K562 (cell line): Measurements from ENCODE around the gene FEN1. TPM values are rescaled to one million over a fixed set of nuclear protein-coding genes. Genes with fewer than 3 reads are reported as not detected.
A peak's percentile ranks its signal among the peaks of the same experiment; 100 is the strongest.

ENCODE experiments used
- ARHGAP35 ChIP-seq: fragments of 450-650 bp; IDR thresholded peaks from 2 replicates; pipeline ENCODE4 v1.6.1; 2018; ENCODE audit not compliant: partially characterized antibody
- CEBPG ChIP-seq, 3 experiments: fragments of 200-800 bp in 1 of 3; sonication (Bioruptor generic) in 1 of 3; sonication (generic) in 1 of 3; formaldehyde crosslinking in 1 of 3; IDR thresholded peaks in 2 of 3; conservative IDR thresholded peaks in 1 of 3; 2 replicates each; pipeline versions ENCODE4 v1.6.1 to v1.8.0; 2016 to 2022; ENCODE audit warnings: missing compliant biosample characterization in 2 of 3, missing genetic modification characterization in 2 of 3, mild to moderate bottlenecking in 1 of 3, missing genetic modification reagents in 1 of 3
- CXXC5 ChIP-seq: fragments of 250-450 bp; sonication (Bioruptor Pico); IDR thresholded peaks from 2 replicates; pipeline ENCODE4 v1.8.0; 2022; ENCODE audit warnings: inconsistent platforms, mild to moderate bottlenecking, moderate library complexity
- DIDO1 ChIP-seq: fragments of 450-650 bp; IDR thresholded peaks from 2 replicates; pipeline ENCODE4 v1.6.1; 2016; ENCODE audit warnings: low read depth, missing biosample characterization, missing genetic modification characterization
- HIVEP1 ChIP-seq: fragments of 250-450 bp; sonication (Bioruptor Pico); IDR thresholded peaks from 2 replicates; pipeline ENCODE4 v1.4.0; 2020; ENCODE audit warnings: mild to moderate bottlenecking
- ILF3 ChIP-seq: fragments of 450-650 bp; IDR thresholded peaks from 2 replicates; pipeline ENCODE4 v1.6.1; 2018; ENCODE audit warnings: antibody characterized with exemption, mild to moderate bottlenecking, moderate library complexity, borderline replicate concordance
- JUN ChIP-seq, 2 experiments: sonication (generic) in 1 of 2; formaldehyde crosslinking in 1 of 2; IDR thresholded peaks; 2 replicates each; pipeline versions ENCODE4 v1.6.1 to v1.8.0; 2012 to 2022; ENCODE audit warnings: borderline replicate concordance in 2 of 2, mild to moderate bottlenecking in 2 of 2, improper control_type of control experiment in 1 of 2, low read depth in 1 of 2, low read length in 1 of 2, missing genetic modification reagents in 1 of 2
- KLF6 ChIP-seq: fragments of 250-450 bp; sonication (Bioruptor Pico); IDR thresholded peaks from 2 replicates; pipeline ENCODE4 v1.4.0; 2020; ENCODE audit warnings: mild to moderate bottlenecking, moderate library complexity, borderline replicate concordance
- NCOR1 ChIP-seq: fragments of 450-650 bp; IDR thresholded peaks from 2 replicates; pipeline ENCODE4 v1.6.1; 2016; ENCODE audit warnings: mild to moderate bottlenecking, moderate library complexity
- PPARD ChIP-seq: fragments of 250-450 bp; sonication (Bioruptor Pico); IDR thresholded peaks from 2 replicates; pipeline ENCODE4 v1.8.0; 2022; ENCODE audit warnings: inconsistent platforms, mild to moderate bottlenecking, moderate library complexity
- PRMT5 ChIP-seq: sonication (generic); formaldehyde crosslinking; IDR thresholded peaks from 2 replicates; pipeline ENCODE4 v1.5.0; 2020; ENCODE audit warnings: missing genetic modification reagents
- RFX7 ChIP-seq: fragments of 250-450 bp; sonication (Bioruptor Pico); IDR thresholded peaks from 2 replicates; pipeline ENCODE4 v1.5.1; 2021; ENCODE audit warnings: mild to moderate bottlenecking
- TARDBP ChIP-seq: fragments of 450-650 bp; IDR thresholded peaks from 2 replicates; pipeline ENCODE4 v1.6.1; 2016
- ZBTB43 ChIP-seq: sonication (generic); formaldehyde crosslinking; IDR thresholded peaks from 2 replicates; pipeline ENCODE4 v1.8.0; 2023; ENCODE audit warnings: mild to moderate bottlenecking, missing genetic modification reagents
- ZNF133 ChIP-seq: fragments of 250-450 bp; sonication (Bioruptor Pico); IDR thresholded peaks from 2 replicates; pipeline ENCODE4 v1.4.0; 2020; ENCODE audit warnings: mild to moderate bottlenecking
- ZNF197 ChIP-seq: fragments of 200-800 bp; sonication (Bioruptor generic); IDR thresholded peaks from 2 replicates; pipeline ENCODE4 v1.6.1; 2016; ENCODE audit warnings: low read depth, missing genetic modification characterization, missing compliant biosample characterization
- ZNF655 ChIP-seq: fragments of 250-450 bp; sonication (Bioruptor Pico); IDR thresholded peaks from 2 replicates; pipeline ENCODE4 v1.5.0; 2021
- polyA plus RNA-seq, 8 experiments: library from polyadenylated mRNA; depleted of rRNA in 4 of 8; stranded (reverse) in 5 of 8; unstranded in 3 of 8; fragments of >200 nt; fragmentation: Nextera tagmentation in 2 of 8; fragmentation: Illumina TruSeq in 1 of 8; extraction: Ambion mirVana in 2 of 8; extraction: Trizol in 1 of 8; gene quantifications; 2 replicates each; pipeline versions ENCODE4 v1.2.1 to v1.2.3, GENCODE V29; 2011 to 2014; ENCODE audit warnings: inconsistent platforms in 1 of 8, missing spikeins in 1 of 8
- total RNA-seq, 7 experiments: library from RNA; depleted of rRNA in 6 of 7; stranded (reverse); fragments of >200 nt in 6 of 7; fragmentation: Illumina TruSeq in 2 of 7; extraction: Trizol in 2 of 7; gene quantifications; 2 replicates each; pipeline versions ENCODE4 v1.2.1 to v1.2.3, GENCODE V29; 2011 to 2021; ENCODE audit warnings: low replicate concordance in 1 of 7
- TF ChIP-seq, protein P1 (sequence below): sonication (generic); formaldehyde crosslinking; IDR thresholded peaks from 2 replicates; pipeline ENCODE4 v1.8.0; 2022; ENCODE audit warnings: missing genetic modification reagents, mild to moderate bottlenecking, moderate library complexity, borderline replicate concordance

FEN1 gene
- total and polyA plus RNA-seq, 9 of the 15 experiments (the other 6 are each of a cell fraction or from before 2014, with no cell fraction given), result 58.1 to 156 (median 137) TPM

- TF ChIP-seq ZNF655 (CRISPR knock-in tag), result 0 out of 2 replicates have a peak, but pooled peaks have one; percentile 39
- TF ChIP-seq PPARD, result no peak
- TF ChIP-seq DIDO1 (tag), result 0 out of 2 replicates have a peak, but pooled peaks have one; percentile 12
- no peak for TF ChIP-seq ARHGAP35
- peak; percentile 41 for TF ChIP-seq CXXC5 (CRISPR knock-in tag)
- TF ChIP-seq ZNF197 (CRISPR knock-in tag), result peak; percentile 47
- TF ChIP-seq TARDBP, result no peak
- 0 out of 2 replicates have a peak, but pooled peaks have one; percentile 33 for TF ChIP-seq HIVEP1
- no peak for TF ChIP-seq ILF3
- no peak for TF ChIP-seq PRMT5 (CRISPR knock-in tag)
- peak; percentile 15; the same call in 1 of the 2 replicates for TF ChIP-seq KLF6 (CRISPR knock-in tag)
- TF ChIP-seq ZBTB43 (CRISPR knock-in tag), result no peak
- peak; percentile 75 for TF ChIP-seq NCOR1
- TF ChIP-seq ZNF133 (CRISPR knock-in tag), result no peak
- no peak for TF ChIP-seq RFX7 (CRISPR knock-in tag)
- TF ChIP-seq, protein P1, sequence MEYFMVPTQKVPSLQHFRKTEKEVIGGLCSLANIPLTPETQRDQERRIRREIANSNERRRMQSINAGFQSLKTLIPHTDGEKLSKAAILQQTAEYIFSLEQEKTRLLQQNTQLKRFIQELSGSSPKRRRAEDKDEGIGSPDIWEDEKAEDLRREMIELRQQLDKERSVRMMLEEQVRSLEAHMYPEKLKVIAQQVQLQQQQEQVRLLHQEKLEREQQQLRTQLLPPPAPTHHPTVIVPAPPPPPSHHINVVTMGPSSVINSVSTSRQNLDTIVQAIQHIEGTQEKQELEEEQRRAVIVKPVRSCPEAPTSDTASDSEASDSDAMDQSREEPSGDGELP (CRISPR knock-in tag), result peak; percentile 87
- peak; percentile 20; the same call in 1 of the 2 replicates for TF ChIP-seq JUN (IDR thresholded peaks at IDR 0.05; ENCODE audit: borderline replicate concordance, low read depth, low read length)
- no peak for TF ChIP-seq JUN (CRISPR knock-in tag; IDR thresholded peaks at IDR 0.05; ENCODE audit: borderline replicate concordance)
- peak; percentile 6; the same call in 1 of the 2 replicates for TF ChIP-seq CEBPG (CRISPR knock-in tag; IDR thresholded peaks at IDR 0.05)
- TF ChIP-seq CEBPG (tag; conservative IDR thresholded peaks at IDR 0.05 in 1 of 2, IDR thresholded peaks at IDR 0.05 in 1 of 2), result no peak
Measured at GRCh38 chr11:61834278-61835048, 41.8 kb downstream of the FEN1 start (continued).
